Kidney capillary endothelial cell (primary cell): Measurements from ENCODE around the gene BRICD5.

Experiments used
- DNase-seq: peaks from one replicate; pipeline ENCODE4 v3.0.0-alpha.2; 2018; ENCODE audit warnings: low spot score

Gene BRICD5

DNA sequence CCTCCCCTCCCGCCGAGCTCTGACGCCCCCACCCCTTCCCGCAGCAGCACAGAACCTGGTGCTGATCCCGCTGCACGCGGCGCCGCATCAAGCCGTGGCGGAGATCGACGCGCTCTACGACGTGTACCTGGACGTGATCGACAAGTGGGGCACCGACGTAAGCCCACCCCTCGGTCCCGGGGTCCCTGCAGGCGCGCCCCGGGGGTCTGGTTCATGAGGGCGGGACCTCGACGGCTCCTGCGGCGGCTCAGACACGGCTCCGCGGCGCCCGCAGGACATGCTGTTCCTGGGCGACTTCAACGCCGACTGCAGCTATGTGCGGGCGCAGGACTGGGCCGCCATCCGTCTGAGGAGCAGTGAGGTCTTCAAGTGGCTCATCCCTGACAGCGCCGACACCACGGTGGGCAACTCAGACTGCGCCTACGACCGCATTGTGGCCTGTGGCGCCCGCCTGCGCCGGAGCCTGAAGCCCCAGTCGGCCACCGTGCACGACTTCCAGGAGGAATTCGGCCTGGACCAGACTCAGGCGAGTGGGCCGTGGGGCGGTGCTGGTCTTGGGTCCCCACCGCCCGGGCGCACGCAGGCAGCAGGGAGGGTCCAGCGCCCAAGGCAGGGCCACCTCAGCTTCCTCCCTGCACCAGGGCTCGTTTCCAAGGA lies 27.0 kb upstream of the BRICD5 start:
- DNase-seq: no peak

DNA sequence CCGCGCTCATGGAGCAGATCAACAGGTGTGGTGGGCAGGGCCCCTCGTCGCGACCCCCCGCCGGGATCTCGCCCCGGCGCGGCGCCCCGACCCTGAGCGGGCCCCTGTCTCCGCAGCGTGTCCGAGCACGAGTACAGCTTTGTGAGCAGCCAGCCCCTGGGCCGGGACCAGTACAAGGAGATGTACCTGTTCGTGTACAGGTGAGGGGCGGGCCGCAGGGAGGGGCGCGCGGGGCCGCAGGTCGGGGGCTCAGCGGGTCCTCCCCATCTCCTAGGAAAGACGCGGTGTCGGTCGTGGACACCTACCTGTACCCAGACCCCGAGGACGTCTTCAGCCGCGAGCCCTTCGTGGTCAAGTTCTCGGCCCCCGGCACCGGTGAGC lies 26.4 kb upstream of the BRICD5 start:
- DNase-seq: no peak

DNA sequence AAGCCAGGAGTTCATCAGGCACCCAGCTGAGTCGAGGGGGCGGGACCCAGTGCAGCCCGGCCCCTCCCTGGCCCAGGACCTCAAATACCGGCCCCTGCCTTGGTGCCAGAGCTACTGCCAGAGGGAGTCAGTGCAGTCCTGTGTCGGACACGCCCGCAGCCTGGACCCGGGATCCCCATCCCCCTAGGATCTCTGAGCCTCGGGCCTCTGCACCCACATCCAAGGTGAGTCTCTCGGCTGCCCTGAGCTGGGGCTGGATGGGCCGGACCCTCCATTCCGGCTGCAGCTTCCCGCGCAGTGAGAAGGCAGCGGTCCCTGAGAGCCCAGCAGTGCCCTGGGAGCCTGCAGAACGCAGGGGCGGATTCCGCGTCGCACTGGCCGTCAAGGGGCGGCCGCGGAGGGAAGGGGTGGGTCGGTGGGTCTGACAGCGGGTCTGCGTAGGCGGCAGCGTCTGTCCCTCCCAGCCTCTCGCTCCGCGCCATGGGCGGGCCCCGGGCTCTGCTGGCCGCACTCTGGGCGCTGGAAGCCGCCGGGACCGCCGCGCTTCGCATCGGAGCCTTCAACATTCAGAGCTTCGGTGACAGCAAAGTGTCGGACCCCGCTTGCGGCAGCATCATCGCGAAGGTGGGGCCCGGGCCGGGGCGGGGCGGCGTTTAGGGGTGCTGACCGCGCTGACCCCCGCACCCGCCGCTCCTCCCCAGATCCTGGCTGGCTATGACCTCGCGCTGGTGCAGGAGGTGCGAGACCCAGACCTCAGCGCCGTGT lies 25.9 kb upstream of the BRICD5 start, which contains the start of gene DNASE1L2:
Gene DNASE1L2, plus strand, starts transcription at position 108 of the 765 bp plus-strand sequence. Its CDS starts 373 bp downstream, at position 481.
- no peak for DNase-seq

DNA sequence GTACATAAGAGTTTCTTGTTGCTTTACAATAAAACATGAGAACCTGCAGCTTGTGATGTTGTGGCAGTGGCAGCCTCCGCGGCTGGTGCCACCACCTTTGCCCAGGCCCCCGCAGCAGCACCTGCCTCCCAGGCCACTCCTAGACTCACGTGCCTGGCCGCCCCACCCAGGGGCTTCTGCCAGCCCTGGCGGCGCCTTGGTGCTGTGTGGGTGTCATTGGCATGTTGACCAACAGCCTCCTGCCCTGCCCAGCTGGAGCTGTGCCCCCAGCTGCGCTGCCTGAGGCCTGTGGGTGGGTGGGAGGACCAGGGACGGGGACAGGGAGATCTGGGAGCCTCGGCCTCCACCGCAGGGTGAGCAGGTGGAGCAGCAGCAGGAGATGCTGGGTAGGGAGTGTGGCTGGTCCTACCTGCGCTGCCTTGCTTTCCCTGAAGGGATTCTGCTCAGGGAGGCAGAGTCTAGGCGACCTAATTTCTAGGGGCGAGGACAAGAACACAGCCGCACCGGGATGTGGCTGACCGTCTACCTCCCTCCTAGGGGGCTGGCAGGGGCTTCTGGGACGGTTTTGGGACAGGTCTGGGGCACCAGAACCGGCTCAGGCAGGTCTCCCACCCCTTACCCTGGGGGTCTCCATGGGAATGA lies 25.2 kb upstream of the BRICD5 start:
- no peak for DNase-seq

DNA sequence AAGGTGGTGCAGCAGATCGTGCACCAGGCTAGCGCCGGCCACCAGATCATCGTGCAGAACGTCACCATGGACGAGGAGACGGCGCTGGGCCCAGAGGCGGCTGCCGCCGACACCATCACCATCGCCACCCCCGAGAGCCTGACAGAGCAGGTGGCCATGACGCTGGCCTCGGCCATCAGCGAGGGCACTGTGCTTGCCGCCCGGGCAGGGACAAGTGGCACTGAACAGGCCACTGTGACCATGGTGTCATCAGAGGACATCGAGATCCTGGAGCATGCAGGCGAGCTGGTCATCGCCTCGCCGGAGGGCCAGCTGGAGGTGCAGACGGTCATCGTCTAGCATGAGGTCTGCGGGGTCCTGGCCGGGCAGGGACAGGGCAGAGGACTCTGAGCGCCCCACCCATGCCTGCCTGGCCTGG lies 24.6 kb upstream of the BRICD5 start:
- DNase-seq: no peak

DNA sequence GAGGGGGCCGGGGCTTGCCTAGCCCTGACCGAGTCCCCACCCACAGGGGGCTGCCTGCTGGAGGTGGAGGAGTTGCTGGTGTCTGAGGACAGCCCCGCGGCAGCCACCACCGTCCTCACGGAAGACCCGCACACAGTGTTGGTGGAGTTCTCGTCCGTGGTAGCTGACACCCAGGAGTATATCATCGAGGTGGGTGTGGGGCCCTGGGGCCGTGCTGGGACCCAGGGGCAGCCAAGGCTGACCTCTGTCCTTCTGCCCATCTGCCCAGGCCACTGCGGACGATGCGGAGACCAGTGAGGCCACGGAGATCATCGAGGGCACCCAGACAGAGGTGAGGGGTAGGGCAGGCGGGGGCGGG lies 24.1 kb upstream of the BRICD5 start:
- no peak for DNase-seq

DNA sequence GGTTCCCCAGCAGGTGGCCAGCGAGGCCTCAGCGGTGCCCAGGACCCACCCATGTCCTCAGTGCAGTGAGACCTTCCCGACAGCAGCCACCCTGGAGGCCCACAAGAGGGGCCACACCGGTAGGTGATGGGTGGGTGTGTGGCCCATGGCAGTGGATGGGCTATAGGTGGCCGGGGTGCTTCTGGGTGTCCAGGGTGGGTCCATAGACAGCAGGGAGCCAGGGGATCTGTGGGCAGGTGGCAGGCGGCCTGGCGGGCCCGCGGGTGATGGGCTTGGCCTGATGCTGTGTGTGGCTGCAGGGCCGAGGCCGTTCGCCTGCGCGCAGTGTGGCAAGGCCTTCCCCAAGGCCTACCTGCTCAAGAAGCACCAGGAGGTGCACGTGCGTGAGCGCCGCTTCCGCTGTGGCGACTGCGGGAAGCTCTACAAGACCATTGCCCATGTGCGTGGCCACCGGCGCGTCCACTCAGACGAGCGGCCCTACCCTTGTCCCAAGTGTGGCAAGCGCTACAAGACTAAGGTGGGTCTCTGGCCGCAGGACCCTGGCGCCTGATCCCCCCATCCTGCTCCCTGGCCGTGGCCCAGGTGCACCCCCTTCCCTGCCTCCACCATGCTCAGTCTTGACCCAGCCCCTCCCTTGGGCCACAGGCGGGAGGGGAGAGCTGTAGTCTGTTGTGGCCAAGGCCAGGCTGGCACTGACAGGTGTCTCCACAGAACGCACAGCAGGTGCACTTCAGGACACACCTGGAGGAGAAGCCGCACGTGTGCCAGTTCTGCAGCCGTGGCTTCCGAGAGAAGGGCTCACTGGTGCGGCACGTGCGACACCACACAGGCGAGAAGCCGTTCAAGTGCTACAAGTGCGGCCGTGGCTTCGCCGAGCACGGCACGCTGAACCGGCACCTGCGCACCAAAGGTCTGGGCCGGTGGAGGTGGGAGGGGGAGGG lies 23.5 kb upstream of the BRICD5 start:
- no peak for DNase-seq

DNA sequence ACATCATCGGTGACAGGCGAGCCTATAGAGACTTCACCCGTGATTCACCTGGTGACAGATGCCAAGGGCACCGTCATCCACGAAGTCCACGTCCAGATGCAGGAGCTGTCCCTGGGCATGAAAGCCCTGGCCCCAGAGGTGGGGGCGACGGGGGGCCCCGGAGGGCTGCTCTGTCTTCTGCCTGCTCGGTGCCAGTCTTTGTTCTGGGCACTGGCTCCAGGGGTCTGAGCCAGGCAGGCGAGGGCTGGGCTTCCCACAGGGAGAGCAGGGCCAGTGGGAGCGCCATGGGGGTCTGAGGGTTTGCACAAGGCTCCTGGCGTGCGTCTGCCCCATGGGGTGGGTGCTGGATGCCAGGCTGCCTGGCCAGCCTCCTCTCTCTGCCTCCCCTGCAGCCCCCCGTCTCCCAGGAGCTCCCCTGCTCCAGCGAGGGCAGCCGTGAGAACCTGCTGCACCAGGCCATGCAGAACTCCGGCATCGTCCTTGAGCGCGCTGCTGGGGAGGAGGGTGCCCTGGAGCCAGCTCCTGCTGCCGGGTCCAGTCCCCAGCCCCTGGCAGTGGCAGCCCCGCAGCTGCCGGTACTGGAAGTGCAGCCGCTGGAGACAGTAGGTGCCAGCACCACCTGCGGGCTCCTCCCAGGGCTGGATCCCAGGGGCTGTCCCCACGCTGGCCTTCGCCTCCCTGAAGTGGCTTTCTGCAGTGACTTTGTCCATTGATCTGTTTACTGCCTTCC lies 22.5 kb upstream of the BRICD5 start:
- no peak for DNase-seq

DNA sequence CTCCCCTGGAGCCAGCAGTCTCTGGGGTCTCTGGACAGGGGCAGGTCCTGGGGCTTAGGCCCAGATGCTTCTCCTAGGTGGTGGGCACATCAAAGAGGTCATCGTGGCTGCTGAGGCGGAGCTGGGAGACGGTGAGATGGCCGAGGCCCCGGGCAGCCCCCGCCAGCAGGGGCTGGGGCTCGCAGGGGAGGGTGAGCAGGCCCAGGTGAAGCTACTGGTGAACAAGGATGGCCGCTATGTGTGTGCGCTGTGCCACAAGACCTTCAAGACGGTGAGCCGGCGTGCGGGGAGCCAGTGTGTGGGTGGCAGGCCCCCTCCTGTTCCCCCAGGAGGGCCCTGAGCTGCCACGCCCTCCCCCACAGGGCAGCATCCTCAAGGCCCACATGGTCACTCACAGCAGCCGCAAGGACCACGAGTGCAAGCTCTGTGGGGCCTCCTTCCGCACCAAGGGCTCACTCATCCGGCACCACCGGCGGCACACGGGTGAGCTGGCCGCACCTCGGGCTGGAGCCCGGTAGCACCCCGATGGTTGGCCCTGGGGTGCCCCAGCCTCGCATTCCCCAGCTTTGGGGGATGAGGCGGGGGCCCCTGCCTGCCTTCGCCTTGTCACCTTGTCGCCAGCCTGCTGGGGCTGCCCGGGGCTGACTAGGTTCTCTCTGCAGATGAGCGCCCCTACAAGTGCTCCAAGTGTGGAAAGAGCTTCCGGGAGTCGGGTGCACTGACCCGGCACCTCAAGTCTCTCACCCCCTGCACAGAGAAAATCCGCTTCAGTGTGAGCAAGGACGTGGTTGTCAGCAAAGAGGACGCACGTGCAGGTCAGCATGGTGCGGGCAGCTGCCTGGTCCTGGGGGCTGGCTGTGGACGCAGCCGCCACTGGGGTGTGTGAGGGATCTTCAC lies 21.7 kb upstream of the BRICD5 start:
- no peak for DNase-seq

DNA sequence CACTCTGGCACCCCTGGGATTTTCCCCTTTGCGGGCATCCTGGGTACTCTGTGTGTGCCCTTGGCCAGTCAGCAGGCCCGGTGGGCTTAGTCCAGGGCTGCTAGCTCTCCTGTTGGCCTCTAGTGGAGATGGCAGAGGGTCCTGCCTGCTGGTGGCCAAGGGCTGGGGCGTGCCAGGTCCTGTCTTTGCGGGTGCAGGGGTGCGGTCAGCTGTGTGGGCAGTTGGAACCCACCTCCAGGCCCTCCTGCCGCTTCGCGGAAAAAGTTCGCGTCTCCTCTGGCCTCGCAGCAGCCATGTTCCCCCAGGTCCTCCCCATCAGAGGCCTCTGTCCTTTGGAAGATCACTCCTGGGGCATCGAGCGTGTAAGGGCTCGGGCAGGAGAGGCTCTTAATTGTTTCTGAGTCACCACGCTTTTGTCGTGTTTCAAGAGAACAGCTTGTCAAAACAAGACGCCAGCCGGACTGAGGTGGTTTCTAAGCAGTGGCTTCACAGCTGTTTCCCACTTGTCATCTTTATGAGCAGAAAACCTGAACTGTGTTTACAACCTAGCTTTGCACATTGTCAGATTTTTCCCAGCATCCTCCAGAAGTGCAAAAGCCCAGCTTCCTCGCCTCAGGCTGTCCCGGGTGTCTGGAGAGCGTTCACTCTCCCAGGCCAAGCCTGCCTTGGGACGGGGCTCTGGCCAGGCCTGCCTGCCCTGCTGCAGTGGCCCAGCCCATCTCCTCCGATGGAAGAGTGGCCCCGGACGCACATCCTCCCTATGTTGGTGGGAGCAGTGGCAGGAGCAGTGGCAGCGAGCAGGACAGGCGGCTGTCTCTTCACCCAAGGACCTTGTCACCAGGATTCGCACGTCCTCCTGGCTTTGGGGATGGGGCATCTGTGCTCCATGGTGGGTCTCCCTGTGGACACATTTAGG lies 20.6 kb upstream of the BRICD5 start:
- DNase-seq: no peak

DNA sequence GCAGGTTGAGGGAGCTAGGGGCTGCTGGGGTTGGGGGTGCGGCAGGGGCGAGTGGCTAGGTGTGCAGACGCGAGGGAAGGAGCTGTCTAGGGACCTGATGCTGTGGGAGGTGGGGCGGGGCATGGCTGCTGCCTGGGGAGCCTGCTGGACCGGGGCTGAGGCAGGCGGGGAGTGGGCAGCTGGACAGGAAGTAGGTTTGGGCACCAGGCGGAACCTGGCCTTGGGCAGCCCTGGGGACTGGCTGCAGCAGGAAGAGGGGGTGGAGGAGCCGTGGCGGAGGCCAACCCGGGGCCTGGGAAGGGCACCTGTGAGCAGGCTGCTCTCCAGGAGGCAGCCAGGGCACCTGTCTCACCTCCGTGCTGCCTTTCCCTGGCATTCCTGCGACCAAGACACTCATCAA lies 19.7 kb upstream of the BRICD5 start:
- no peak for DNase-seq

DNA sequence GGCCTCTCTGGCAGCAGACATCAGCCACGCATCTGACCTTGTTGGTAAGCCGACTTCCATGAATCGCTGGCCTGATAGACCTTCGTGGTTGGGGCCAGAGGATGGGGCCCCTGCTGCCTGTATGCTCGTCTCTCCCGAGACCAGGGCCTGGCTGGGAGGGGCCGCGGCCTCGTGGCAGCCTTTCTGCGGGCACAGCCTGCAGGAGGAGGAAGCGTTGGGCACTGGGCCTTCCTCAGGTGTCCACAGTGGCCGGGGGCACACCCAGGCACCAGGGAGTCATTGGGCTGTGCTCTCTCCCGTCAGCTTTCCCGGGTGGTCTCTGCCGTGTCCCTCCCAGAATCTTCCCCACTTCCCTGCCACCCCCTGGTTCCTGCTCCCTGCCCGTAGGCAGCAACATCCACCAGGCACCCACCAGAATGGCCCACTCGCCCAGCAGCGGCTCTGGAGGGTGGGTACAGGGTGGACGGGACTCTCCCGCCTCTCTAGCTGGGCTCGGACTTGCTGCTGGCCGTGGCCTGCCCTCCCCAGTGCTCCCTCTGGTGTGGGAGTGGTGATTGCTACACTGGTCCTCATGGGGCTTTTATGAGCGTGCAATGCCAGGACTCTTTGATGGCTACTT lies 19.1 kb upstream of the BRICD5 start:
- DNase-seq: no peak

DNA sequence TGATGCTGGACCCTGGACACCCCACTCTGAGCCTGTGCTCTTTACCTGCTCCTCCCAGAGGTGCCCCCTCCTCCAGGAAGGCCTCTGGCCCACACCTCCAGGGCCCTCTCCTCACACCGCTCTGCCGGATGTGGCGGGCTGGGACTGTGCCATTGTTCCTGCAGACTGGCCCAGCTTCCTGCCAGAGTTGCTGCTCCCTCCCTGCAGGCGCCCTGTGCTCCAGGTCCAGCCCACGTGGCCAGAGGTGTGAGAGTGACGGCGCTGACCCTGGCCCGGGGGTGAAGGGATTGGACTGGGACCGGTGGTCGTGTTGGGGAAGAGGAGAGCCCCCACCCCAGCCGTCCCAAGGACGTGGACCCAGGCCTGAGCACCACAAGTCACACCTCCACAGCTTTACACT lies 18.4 kb upstream of the BRICD5 start:
- DNase-seq: no peak

DNA sequence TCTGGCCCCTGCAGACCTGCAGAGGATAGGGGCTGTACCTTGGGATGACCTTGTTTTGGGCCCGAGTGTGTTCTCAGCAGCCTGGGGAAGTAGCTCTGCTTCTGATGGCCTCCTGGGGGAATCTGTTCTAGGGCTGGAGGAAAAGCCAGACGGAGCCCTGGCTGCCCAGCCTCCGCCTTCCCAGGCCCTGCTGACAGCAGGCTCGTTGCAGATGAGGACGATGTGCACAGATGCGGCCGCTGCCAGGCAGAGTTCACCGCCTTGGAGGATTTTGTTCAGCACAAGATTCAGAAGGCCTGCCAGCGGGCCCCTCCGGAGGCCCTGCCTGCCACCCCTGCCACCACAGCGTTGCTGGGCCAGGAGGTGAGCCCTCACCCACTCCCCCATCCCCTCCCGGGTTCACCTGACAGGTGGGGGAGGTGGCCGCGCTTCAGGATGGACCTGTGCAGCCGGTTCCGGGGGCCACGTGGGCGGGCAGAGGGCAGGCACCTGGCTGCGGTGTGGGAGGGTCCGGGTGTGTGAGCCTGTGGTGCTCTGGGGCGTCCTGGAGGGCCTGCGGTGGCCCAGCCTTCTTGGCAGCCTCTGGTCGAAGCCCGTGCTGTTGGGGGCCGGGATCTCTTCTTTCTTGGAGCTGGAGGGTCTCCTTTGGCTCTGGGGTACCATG lies 17.6 kb upstream of the BRICD5 start:
- no peak for DNase-seq

DNA sequence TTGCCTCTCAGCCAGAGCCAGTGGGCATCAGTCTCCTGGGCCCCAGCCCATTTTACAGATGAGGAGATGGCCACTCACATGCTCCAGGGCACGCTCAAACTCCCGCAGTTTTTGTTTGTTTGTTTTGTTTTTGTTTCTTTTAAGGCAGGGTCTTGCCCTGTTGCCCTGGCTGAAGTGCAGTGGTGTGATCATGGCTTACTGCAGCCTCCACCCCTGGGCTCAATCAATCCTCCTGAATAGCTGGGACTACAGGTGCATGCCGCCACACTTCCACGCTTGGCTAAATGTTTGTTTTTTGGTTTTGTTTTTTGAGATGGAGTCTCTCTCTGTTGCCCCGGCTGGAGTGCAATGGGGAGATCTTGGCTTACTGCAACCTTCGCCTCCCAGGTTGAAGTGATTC lies 16.3 kb upstream of the BRICD5 start:
- DNase-seq: no peak

DNA sequence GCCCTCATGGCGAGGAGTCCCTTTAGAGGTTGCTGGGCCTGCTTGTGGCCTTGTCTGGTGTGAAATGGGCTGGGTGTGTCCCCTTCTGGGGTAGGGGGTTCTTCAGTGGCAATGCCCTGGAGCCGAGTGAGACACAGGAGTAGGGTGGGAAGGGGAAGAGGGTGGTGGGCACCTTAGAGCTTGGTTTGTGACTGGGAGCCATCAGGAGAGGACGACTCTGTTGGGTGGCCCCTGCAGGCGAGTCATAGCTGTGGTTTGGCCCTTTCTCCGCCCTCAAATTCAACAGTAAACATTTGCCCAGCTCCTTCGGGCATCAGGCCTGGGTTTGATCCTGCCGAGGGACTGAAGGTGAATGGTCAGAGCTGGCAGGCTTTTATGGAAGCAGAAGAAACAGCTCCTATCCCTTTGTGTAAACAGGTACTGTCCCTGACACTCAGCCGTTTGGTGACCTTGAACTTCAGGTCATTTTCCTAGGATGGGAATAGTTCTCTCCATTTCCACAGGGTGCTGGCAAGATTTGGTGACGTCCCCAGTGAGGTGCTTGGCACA lies 15.7 kb upstream of the BRICD5 start:
- DNase-seq: no peak

DNA sequence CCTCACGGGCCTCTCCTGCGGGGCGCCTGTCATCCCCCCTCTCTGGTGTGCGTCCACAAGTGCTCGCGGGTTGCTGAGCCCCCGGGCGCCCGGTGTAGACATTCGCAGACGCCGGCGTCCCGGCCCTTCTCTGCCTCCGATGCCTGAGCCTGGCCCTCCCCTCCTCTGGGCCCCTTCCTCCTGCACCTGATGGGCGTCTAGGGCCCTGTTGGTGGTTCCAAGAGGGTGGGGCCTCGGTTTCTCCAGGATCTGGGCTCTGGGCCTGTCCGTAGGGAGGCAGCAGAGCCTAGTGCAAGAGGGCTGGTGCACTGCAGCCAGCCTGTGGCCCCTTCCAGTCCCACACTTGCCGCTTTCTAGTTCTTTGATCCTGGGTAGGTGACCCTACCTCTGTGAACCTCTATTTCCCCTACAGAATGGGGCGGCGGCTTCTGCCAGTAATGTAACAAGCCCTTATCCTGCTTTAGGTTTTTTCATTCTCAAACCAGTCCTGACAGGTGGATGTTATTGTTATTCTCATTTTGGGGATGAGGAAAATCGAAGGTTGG lies 13.4 kb upstream of the BRICD5 start:
- DNase-seq: peak; percentile 25
